Measurements from ENCODE around the gene DAZ2.
"Not testable (repeated sequence)": the region's sequence is repeated elsewhere in the genome, so short reads cannot be mapped to it uniquely, and the experiment has no call there.

The DAZ2 gene

GRCh38 chrY:23219233-23219632, at the start of gene DAZ2:
Gene DAZ2 (plus strand): TSS chrY:23219533. CDS start chrY:23219741, 208 bp downstream.
- not testable (repeated sequence) for H3K4me3 ChIP-seq (ENCODE audit: low read depth, low read length)

GRCh38 chrY:23198908-23199307, 20.4 kb upstream of the DAZ2 start, which contains the start of gene DAZ1:
Gene DAZ1 (minus strand): TSS chrY:23199008. CDS start chrY:23198800, 208 bp downstream.
- H3K4me3 ChIP-seq (ENCODE audit: low read depth, low read length), result not testable (repeated sequence)

GRCh38 chrY:23207455-23207854, 11.9 kb upstream of the DAZ2 start:
- H3K4me3 ChIP-seq (ENCODE audit: low read depth, low read length), result not testable (repeated sequence)

- H3K4me3 ChIP-seq (ENCODE audit: low read depth, low read length), result not testable (repeated sequence)
Measured at GRCh38 chrY:23209802-23210495, 9.4 kb upstream of the DAZ2 start.

- H3K4me3 ChIP-seq (ENCODE audit: low read depth, low read length), result not testable (repeated sequence)
Measured at GRCh38 chrY:23210681-23211080, 8.7 kb upstream of the DAZ2 start.
